Muscle layer of colon (tissue), 2 donors: ENCODE results near the gene FERMT2.
A peak's percentile ranks its signal among the peaks of the same experiment; 100 is the strongest.
"Not testable (repeated sequence)": the region's sequence is repeated elsewhere in the genome, so short reads cannot be mapped to it uniquely, and the experiment has no call there.

Source experiments
- H3K27ac ChIP-seq: one replicate; pipeline ENCODE4 v1.7.0; 2013; ENCODE audit warnings: low read depth, mild to moderate bottlenecking, low read length, moderate library complexity
- H3K27me3 ChIP-seq, 2 donors: one replicate each; pipeline ENCODE4 v1.7.0; 2013; ENCODE audit warnings: low read length in 2 of 2, mild to moderate bottlenecking in 2 of 2; ENCODE audit not compliant: insufficient read depth in 2 of 2, control insufficient read depth in 1 of 2
- H3K36me3 ChIP-seq: one replicate; pipeline ENCODE4 v1.7.0; 2013; ENCODE audit warnings: mild to moderate bottlenecking, low read length; ENCODE audit not compliant: insufficient read depth
- H3K4me1 ChIP-seq: one replicate; pipeline ENCODE4 v1.7.0; 2013; ENCODE audit warnings: mild to moderate bottlenecking, low read length; ENCODE audit not compliant: insufficient read depth
- H3K4me3 ChIP-seq, 2 donors: one replicate each; pipeline ENCODE4 v1.7.0; 2013; ENCODE audit warnings: low read length in 2 of 2, low read depth in 1 of 2, mild to moderate bottlenecking in 1 of 2, moderate library complexity in 1 of 2
- H3K9ac ChIP-seq: one replicate; pipeline ENCODE4 v1.7.0; 2013; ENCODE audit warnings: low read length
- H3K9me3 ChIP-seq: one replicate; pipeline ENCODE4 v1.7.0; 2013; ENCODE audit warnings: mild to moderate bottlenecking, low read length
- donor health status: abdominal sarcoma.
- donor health status: Adenocarcinoma of cecum.

FERMT2 gene

GRCh38 chr14:52875707-52876106, 75.1 kb downstream of the FERMT2 start:
- Histone ChIP-seq H3K9me3 (no peaks in the 10 kb centered on the region), H3K36me3 (peaks cover 71% of the 10 kb centered on the region), H3K27me3 (no peaks in the 10 kb centered on the region), H3K4me3 (no peak overlapping the region), H3K9ac (no peak overlapping the region), H3K27ac (no peak overlapping the region), H3K4me1 (peaks cover 9% of the 10 kb centered on the region)

GRCh38 chr14:52874389-52874788, 76.5 kb downstream of the FERMT2 start:
- Histone ChIP-seq H3K4me1 (peaks cover 5% of the 10 kb centered on the region), H3K4me3 (no peak overlapping the region), H3K27me3 (no peaks in the 10 kb centered on the region), H3K36me3 (peaks cover 73% of the 10 kb centered on the region), H3K9ac (no peak overlapping the region), H3K27ac (no peak overlapping the region), H3K9me3 (no peaks in the 10 kb centered on the region)

- Histone ChIP-seq H3K4me3 (no peak overlapping the region), H3K4me1 (peaks cover 5% of the 10 kb centered on the region), H3K36me3 (peaks cover 80% of the 10 kb centered on the region), H3K27ac (no peak overlapping the region), H3K27me3 (no peaks in the 10 kb centered on the region), H3K9ac (no peak overlapping the region), H3K9me3 (no peaks in the 10 kb centered on the region)
These were observed 77.2 kb downstream of the FERMT2 start for GRCh38 chr14:52873694-52874093.

GRCh38 chr14:52873065-52873464, 77.8 kb downstream of the FERMT2 start:
- Histone ChIP-seq H3K27ac (peak overlapping the region; percentile 7), H3K9ac (no peak overlapping the region), H3K9me3 (no peaks in the 10 kb centered on the region), H3K4me3 (no peak overlapping the region), H3K4me1 (peaks cover 5% of the 10 kb centered on the region), H3K27me3 (no peaks in the 10 kb centered on the region), H3K36me3 (peaks cover 86% of the 10 kb centered on the region)

GRCh38 chr14:52871606-52872005, 79.2 kb downstream of the FERMT2 start:
- no peak overlapping the region for H3K4me3 ChIP-seq
- peaks cover 85% of the 10 kb centered on the region for H3K36me3 ChIP-seq

GRCh38 chr14:52868911-52869618, 81.8 kb downstream of the FERMT2 start:
- Histone ChIP-seq H3K9me3 (no peaks in the 10 kb centered on the region), H3K27me3 (no peaks in the 10 kb centered on the region), H3K4me3 (no peak overlapping the region), H3K9ac (no peak overlapping the region), H3K36me3 (peaks cover 88% of the 10 kb centered on the region), H3K4me1 (no peaks in the 10 kb centered on the region), H3K27ac (no peak overlapping the region)

More at GRCh38 chr14:52871606-52872005, 79.2 kb downstream of the FERMT2 start:
- H3K9ac ChIP-seq = no peak overlapping the region
- no peaks in the 10 kb centered on the region for H3K9me3 ChIP-seq
- no peak overlapping the region for H3K27ac ChIP-seq
- H3K4me1 ChIP-seq = no peaks in the 10 kb centered on the region
- H3K27me3 ChIP-seq = no peaks in the 10 kb centered on the region

GRCh38 chr14:52864893-52865292, 86.0 kb downstream of the FERMT2 start:
- not testable (repeated sequence) for H3K27ac ChIP-seq, H3K9me3 ChIP-seq, H3K4me1 ChIP-seq, H3K9ac ChIP-seq, H3K27me3 ChIP-seq, H3K4me3 ChIP-seq
- H3K36me3 ChIP-seq = peaks cover 63% of the 10 kb centered on the region

- Histone ChIP-seq H3K9ac (no peak overlapping the region), H3K4me1 (peaks cover 5% of the 10 kb centered on the region), H3K27me3 (no peaks in the 10 kb centered on the region), H3K36me3 (peaks cover 63% of the 10 kb centered on the region), H3K9me3 (no peaks in the 10 kb centered on the region), H3K4me3 (no peak overlapping the region), H3K27ac (no peak overlapping the region)
These were observed 87.5 kb downstream of the FERMT2 start for GRCh38 chr14:52863334-52863700.

GRCh38 chr14:52862632-52863333, 88.1 kb downstream of the FERMT2 start:
- H3K9me3 ChIP-seq = no peaks in the 10 kb centered on the region
- H3K9ac ChIP-seq = no peak overlapping the region
- peaks cover 5% of the 10 kb centered on the region for H3K4me1 ChIP-seq
- H3K36me3 ChIP-seq = peaks cover 63% of the 10 kb centered on the region
- H3K27ac ChIP-seq = no peak overlapping the region
- H3K27me3 ChIP-seq = no peaks in the 10 kb centered on the region
- H3K4me3 ChIP-seq = no peak overlapping the region

GRCh38 chr14:52861403-52861802, 89.4 kb downstream of the FERMT2 start:
- Histone ChIP-seq H3K36me3 (peaks cover 62% of the 10 kb centered on the region), H3K27ac (no peak overlapping the region), H3K9ac (no peak overlapping the region), H3K9me3 (no peaks in the 10 kb centered on the region), H3K4me3 (no peak overlapping the region), H3K4me1 (peaks cover 5% of the 10 kb centered on the region), H3K27me3 (no peaks in the 10 kb centered on the region)

- Histone ChIP-seq H3K9me3 (no peaks in the 10 kb centered on the region), H3K27ac (no peak overlapping the region), H3K4me1 (peaks cover 5% of the 10 kb centered on the region), H3K27me3 (no peaks in the 10 kb centered on the region), H3K4me3 (no peak overlapping the region), H3K36me3 (peaks cover 62% of the 10 kb centered on the region), H3K9ac (no peak overlapping the region)
These were observed 89.9 kb downstream of the FERMT2 start for GRCh38 chr14:52860910-52861309.

GRCh38 chr14:52860209-52860608, 90.6 kb downstream of the FERMT2 start:
- Histone ChIP-seq H3K4me3 (no peak overlapping the region), H3K4me1 (peaks cover 5% of the 10 kb centered on the region), H3K27ac (no peak overlapping the region), H3K9ac (no peak overlapping the region), H3K9me3 (no peaks in the 10 kb centered on the region), H3K27me3 (no peaks in the 10 kb centered on the region), H3K36me3 (peaks cover 58% of the 10 kb centered on the region)
